A549 treated with AZD2906 at 1 μM for 4 hours (cell line): ENCODE measurements around the gene G2E3. TPM values are rescaled to one million over a fixed set of nuclear protein-coding genes. Genes with fewer than 3 reads are reported as not detected.

Experiments
- total RNA-seq: library from RNA; stranded (reverse); fragments of 200-300 nt; extraction: Qiagen RNA extraction; gene quantifications from 5 replicates; pipeline ENCODE4 v1.2.3, GENCODE V29; 2022

G2E3 gene, protein sequence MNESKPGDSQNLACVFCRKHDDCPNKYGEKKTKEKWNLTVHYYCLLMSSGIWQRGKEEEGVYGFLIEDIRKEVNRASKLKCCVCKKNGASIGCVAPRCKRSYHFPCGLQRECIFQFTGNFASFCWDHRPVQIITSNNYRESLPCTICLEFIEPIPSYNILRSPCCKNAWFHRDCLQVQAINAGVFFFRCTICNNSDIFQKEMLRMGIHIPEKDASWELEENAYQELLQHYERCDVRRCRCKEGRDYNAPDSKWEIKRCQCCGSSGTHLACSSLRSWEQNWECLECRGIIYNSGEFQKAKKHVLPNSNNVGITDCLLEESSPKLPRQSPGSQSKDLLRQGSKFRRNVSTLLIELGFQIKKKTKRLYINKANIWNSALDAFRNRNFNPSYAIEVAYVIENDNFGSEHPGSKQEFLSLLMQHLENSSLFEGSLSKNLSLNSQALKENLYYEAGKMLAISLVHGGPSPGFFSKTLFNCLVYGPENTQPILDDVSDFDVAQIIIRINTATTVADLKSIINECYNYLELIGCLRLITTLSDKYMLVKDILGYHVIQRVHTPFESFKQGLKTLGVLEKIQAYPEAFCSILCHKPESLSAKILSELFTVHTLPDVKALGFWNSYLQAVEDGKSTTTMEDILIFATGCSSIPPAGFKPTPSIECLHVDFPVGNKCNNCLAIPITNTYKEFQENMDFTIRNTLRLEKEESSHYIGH
- total RNA-seq, result 12.3 to 15.8 TPM (median 13.5 TPM) in 5 replicates

GRCh38 chr14:30558675-30559555, at the start of gene G2E3:
TSS of gene G2E3 (plus strand) at chr14:30559158. CDS start at chr14:30581080, 21,922 bp downstream.

GRCh38 chr14:30621940-30622830, 63.2 kb downstream of the G2E3 start, which contains the start of gene SCFD1:
TSS of gene SCFD1 (plus strand) at chr14:30622319. CDS start at chr14:30622339, 20 bp downstream.

Other genes with a start within 250 kb of the G2E3 start
- gene SCFD1, start 63.2 kb downstream of the G2E3 start, total RNA-seq, result 34.2 to 38.9 TPM (median 36.8 TPM) in 5 replicates